HT-29 (cell line): ENCODE results near the gene HOXB3. TPM values are rescaled to one million over a fixed set of nuclear protein-coding genes. Genes with fewer than 3 reads are reported as not detected.
A peak's percentile ranks its signal among the peaks of the same experiment; 100 is the strongest.
"Not testable (repeated sequence)": the region's sequence is repeated elsewhere in the genome, so short reads cannot be mapped to it uniquely, and the experiment has no call there.

ENCODE experiments used
- DNase-seq: peaks from one replicate; pipeline ENCODE4 v3.0.0-alpha.2; 2015; ENCODE audit warnings: low spot score
- total RNA-seq: library from RNA; depleted of rRNA; stranded (reverse); fragments of >200 nt; shearing (Covaris generic); gene quantifications from 2 replicates; pipeline ENCODE4 v1.2.3, GENCODE V29; 2014

The HOXB3 gene
- total RNA-seq, 1 experiment from 2014 or later: 99.5 TPM

DNA sequence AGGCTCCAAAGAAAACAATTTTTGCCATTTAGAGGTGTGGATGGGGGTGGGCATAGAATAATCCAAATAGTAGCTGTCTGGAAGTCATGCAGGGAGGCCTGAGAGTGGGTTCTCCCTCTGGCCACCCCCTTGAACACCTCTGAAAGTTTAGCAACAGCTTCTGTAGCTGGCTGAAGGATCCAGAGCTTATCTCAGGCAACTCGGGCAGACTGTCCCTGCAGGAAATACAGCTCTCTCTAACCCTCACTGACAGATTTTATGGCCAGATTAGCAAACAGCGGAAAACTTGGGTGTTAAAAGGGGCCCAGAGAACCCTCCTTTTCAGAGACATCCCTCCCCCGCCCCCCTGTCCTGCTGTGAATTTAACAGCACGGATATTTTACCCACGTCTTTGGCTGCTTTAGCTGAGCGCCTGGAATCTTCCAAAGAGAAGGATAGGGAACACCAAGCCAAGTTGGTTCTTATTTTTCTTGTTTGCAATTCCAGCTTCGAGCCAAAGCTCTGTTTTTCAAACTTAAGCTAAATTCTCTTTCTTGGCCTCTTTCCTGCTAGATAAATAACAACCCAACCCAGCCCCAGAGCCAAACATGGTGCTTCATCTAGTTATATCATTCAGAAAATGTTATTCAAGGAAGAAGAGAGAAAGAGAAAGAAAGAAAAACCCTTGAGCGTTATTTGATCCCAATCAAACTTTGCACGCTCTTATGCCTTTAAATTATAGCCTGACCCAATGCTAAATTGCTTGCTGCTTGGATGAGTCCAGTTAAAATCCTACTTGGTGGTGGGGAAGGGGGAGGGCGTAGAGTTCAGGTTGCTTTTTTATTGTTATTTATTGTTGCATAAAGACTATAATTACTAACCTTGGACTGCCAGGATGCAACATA is 42.9 kb downstream of the HOXB3 start:
- DNase-seq: no peak

DNA sequence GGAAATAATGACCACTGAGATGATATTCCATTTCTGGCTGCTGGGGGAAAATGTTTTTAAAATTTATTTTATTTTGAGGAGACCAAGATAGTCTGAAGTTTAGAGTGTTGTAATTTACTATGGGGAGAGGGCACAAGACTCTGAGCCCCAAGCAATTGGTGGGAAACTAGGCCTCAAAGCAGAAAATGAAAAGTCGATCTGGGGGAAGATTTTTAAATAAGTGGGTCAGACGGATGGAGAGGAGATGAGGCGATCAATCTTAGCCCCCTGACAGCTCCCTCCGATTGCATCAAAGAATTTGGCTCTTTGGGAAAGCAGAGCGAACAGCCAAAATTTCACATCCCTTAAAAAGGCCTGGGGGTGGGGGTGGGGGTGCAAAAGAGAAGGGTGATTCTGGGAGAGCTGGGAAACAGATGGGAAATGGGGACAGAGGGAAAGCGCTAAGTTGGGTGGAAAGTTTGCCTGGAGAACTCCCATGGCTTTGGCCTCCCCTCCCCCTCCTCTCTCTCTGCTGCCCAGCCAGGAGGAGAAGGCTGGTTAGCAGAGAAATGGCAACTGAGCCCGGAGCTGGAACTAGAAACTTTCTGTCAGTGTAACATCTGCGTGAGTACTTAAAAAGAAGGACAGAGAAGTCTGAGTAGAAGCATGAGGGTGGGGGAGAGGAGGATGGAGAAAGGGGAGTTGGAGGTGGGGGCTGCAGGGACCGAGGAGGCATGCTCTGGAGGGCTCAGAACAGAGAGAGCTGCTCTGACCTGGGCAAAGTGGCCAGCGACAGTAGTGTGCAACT is 43.7 kb downstream of the HOXB3 start:
- no peak for DNase-seq

DNA sequence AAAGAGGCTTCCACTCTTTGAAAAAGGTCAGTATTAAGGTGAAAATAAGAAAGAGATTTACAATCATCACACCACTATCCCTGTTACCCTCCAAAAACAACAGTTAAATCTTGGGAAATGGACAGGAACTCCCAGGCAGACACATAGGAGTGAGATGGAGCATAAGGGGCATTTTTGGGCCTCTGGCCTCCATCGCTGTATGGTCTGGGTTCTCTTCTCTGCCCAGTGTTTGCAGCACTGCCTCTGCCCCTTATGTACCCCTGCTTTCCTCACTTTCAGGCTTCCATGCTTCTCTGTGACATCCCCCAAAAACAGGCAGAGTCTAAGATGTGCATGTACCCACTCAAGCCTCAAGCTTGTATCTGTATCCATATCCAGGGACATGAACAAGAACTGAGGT is 44.5 kb downstream of the HOXB3 start:
- no peak for DNase-seq

DNA sequence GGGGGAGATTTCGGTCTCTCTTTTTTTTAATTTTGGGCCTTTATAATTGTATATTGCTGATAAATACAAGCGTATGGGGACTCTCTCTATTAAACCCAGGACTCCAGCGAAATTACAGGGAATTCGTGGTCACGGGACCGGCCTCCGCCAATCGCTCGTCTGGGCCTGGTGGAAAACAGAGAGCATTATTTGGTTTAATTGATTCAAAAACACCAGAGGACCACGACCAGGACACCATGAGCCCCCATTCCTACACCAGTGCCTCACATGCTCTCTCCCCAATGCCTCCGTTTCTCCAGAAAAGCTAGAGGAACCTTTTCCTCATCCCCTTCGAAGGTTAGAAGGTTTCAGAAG is 45.0 kb downstream of the HOXB3 start, which contains the start of gene HOXB2:
Gene HOXB2, minus strand, starts transcription at position 88 of the 354 bp plus-strand sequence. CDS start 198 bp downstream, outside the sequence.
- DNase-seq: no peak

DNA sequence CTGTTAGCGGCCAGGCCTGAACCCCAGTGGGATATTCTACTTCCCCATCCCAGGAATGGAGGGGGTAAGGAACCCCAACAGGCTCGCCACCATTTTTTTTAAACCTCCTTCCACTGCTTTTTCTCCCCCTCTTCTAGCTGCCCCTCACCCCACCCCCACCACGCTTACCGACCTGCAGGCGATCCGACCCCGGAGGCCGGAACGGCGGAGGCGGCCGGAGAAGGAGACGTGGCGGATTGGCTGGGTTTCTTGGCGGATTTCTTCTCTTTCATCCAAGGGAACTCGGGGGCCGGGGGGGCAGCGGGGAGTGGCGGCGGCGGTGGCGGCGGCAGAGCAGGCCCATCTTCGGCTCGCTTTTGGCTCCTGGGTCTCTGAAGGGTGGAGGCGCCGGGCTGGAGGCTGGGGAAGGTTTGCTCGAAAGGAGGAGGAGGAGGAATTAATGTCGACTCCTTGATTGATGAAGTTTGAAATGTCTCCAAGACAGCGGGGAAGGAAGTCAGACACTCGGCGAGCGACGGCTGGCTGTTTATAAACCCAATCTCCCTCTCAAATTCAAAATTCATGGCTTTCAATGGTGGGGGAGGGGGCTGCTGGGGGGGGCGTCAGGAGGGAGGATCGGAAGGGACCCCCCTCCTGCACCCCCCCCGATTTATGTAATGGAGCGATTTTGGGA is 45.6 kb downstream of the HOXB3 start:
- no peak for DNase-seq

DNA sequence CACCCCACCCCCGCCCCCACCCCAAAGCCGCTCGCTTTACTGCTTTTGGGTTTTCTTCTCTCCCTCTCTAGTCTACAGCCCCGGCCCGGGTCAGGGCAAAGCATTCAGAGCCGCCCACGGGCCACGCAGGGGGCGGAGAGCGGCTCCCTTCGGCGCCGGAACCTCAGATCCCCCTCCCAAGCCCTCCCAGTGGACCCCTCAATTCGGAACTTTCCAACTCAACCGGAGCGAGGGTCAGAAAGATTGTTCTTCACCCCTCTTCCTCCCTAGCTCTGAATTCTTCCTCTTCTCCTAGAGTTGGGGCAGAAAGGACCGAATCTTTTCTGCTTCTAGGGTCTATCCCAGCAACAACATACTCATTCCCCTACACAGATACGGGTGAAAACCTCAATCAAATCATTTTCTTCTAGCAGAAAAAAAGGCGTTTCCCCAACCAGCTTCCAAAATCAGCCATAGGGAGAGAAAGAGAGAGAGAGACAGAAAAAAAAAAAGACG is 46.1 kb downstream of the HOXB3 start:
- no peak for DNase-seq

DNA sequence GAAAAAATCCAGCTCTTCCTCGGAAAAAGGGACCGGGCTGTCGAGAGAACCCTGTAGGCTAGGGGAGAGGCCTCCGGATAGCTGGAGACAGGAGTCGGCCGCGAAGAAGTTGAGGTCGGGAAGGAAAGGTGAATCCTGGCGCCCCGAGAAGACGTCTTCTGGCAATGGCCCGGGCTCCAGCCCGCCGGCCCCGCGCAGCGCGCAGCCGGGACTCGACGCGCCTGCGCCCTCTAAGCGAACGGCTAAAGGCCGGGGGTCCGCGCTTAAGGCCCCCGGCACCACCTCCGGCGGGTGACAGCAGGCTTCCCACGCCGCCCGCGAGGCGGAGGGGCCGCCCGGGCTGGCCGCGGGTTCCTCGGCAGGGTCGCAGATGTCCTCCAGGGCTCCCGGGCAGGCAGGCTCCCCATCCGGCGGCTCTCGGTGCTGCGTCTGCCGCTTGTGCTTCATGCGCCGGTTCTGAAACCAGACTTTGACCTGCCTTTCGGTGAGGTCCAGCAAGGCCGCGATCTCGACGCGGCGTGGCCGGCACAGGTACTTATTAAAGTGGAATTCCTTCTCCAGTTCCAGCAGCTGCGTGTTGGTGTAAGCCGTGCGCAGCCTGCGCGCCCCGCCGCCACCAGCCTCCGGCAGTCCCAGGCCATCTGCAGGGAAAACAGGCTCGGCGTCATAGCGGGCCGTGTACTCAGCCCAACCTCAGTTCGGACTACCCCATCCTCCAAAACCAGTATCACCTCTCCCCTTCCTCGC is 46.8 kb downstream of the HOXB3 start:
- DNase-seq: peak; percentile 65

DNA sequence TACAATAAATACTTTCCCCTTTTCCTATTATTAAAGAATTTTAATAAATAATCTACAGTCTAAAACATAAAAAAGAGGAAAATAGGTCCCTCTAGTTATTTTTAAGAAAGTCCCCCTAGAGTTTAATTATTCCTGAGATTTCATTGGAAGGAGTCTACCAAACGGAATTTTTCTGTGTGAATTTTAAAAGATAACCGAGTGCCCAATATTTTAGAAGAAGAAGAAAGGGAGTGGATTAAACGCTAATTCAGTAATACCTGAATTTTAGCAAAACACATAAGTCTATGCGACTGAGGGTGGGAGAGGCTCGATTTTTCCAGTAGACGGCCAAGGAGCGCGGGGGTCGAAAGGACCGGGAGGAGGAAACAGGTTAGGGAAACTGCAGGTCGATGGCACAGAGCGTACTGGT is 47.3 kb downstream of the HOXB3 start:
- no peak for DNase-seq

DNA sequence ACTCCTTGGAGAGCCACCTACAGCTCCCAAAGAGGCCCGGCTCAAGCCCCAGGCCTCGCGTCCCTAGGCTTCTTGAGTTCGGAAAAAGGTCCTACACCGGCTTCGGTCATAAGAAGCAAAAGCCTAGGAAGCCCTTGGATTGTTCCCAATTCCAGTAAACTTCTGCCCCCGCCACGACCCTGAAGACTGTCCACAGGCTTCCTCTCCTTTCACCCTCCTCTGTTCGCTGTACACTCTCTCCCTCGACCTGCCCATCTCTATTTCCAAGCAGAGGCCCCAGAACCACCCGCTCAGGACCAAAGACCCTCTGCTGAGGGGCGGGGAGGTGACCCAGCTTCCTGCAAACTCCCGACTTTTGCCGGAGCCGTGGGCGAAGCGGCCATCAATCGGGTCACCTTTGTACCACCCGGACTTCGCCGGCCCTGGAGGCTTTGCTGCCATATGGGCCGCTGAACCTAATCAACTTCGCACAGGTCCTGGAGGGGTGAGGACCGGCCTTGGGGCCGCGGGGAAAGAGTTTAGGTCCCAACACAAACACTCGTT is 47.9 kb downstream of the HOXB3 start:
- DNase-seq: no peak

DNA sequence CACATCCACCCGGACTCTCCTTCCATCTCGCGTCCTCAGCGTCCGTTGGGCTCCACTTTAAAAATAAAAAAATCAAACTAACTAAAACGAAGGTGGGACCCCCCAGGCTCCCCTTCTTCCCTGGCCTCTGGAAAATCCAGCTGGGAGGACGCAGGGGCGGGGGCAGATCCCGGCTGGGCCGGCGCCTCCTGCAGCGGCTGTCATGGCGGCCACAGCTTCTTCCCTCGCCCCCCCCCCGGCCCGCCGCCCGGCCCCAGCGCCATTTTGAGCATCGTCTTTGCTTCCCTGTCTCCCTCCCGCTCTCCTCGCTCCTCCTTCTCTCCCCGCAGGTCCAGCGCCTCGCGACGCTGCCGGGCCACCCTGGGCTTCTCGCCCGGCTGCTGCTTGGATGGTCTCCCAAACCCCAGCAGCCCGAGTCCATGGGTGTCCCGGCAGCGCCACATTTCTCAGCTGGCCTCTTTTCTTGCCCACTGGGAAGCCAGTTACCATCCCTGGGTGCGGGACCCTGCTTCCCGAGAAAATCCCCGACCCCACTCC is 48.4 kb downstream of the HOXB3 start:
- DNase-seq: no peak

DNA sequence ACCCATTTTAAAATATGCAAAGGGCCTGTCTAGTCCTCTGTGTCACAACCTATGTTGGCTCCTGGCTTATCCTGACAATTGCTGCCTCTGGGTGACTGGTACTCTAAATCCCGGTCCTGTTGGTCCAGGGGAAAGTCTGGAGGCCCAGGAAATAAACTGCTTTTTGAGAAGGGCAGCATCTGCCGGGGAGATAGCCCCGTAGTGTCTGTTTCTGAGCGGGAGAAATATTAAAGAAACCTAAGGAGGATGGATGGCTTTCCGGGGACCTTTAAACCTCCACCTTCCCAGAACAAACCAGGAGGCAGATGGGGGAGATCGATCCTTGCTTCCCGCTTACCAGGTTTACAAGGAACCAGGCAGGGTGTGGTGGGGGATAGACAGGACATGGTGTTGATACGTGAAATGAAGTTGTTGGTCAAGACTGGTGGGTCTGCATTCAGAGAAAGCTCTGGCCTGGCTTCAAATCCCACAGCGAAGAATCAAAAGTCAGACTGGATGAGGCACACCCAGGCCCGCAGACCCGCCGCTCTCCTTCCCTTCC is 48.9 kb downstream of the HOXB3 start:
- DNase-seq: no peak

DNA sequence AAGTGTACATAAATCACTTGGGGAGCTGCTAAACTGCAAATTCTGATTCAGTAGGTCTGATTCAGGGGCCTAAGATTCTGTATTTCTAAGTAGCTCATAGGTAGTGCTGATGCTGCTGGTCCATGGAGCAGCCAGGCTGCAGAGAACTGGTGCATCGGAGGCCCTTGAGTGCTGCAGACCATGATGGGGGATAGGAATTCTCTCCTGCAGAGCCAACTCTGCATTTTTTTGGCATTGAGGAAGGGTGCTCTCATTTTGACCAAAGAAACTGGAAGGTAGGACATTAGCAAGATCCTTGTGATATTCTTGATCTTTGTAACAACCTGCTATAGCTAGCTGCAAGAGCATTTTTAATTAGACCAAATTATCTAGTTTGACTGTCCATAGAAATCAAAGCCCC is 49.8 kb downstream of the HOXB3 start:
- DNase-seq: no peak

DNA sequence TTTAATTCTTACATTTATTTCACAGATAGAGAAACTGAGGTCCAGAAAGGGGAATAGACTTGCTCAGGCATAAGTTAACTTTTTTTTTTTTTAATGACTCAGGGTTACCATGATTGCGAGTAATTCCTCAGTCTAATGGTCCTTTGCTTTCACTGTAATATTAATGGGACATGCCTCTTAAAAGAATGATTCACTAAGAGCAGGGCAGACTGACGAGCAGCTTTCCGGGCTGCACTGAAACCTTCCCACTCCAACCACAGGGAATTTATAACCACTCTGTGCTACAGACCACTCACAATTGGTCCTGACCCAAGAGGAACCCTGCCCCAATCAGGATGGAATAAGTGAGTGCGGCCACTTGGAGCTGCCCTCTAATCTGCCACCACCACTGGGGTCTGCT is 50.9 kb downstream of the HOXB3 start:
- no peak for DNase-seq

DNA sequence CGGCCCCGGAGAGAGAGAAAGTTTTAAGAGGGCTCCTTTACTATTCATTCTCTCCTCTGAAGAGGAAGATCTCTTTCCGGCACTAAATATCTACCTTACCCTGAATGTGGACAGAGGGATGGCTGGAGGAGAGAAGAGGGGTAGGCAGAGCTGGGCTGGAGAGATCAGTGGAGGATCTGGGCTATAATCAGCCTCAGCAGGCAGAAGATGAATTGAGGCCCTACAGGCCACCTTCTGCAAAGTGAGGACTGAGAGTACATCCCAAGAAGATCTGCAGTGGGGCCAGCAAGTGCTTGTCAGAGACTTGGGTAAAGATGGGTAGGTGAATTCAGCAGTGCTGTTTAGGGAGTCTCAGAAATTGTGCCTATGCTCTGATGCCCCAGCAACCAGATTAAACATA is 52.7 kb downstream of the HOXB3 start:
- DNase-seq: no peak

DNA sequence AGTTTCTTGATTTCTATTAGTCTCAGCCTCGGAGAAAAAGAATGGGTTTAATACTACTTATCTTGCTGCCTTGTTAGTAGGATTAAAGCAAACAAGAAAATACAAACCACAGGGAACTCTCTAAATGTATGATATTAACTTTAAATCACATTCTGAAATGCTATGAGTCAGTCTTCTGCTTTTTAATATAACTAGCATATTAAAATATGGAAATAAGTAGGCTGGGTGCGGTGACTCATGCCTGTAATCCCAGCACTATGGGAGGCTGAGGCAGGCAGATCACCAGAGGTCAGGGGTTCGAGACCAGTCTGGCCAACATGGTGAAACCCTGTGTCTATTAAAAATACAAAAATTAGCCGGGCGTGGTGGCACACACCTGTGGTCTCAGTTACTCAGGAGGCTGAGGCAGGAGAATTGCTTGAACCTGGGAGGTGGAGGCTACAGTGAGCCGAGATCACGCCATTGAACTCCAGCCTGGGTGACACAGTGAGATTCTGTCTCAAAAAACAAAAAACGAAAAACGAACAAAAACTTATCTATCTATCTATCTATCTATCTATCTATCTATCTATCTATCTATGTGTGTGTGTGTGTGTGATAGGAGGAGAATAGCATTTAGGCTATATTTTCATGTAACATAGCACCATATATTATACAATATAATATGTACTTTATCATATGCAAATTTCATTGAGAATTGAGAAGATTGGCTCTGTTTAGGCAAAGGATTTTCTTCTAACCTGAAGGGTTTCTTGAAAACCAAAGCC is 54.1 kb downstream of the HOXB3 start:
- not testable (repeated sequence) for DNase-seq

DNA sequence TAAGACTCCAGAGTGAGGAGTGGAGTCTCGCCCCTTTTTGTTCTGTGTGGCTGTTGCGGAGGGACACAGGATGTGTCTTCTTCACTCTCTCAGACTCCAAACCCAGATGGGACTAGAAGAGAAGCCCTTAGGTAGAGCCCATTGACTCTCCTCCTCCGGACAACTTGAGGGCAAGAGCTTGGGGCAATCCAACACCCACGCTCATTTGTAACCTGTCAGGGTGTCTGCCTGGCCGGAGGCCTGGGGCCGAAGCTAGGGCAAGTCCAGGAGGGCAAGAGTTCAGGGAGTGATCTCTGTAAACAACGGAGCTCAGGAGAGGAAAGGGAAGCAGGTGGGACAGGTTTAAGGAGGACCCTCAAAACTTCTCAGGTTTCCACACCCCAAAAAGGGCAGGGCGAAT is 57.8 kb downstream of the HOXB3 start:
- DNase-seq: no peak

DNA sequence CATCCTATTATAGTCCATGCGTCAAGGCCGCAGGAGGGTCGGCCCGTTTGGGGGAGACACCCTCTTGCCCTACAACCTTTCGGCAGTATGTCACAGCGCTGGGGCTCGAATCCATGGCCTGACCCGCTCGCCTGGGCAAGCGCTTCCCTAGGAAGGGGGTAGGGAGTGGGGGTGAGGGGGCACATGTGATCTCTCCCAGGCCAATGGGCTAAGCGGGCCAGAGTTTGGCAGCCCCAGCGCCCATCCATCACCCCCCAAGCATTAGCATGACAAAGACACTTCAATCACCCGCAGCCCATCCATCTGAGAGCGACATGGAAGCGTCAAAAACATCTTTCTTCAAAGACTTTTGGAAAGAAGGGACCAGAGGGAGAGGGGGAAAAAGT is 59.2 kb downstream of the HOXB3 start, which contains the start of gene HOXB1:
Gene HOXB1, minus strand, starts transcription at position 125 of the 386 bp plus-strand sequence. Its CDS starts 107 bp downstream, at position 18.
- DNase-seq: no peak

DNA sequence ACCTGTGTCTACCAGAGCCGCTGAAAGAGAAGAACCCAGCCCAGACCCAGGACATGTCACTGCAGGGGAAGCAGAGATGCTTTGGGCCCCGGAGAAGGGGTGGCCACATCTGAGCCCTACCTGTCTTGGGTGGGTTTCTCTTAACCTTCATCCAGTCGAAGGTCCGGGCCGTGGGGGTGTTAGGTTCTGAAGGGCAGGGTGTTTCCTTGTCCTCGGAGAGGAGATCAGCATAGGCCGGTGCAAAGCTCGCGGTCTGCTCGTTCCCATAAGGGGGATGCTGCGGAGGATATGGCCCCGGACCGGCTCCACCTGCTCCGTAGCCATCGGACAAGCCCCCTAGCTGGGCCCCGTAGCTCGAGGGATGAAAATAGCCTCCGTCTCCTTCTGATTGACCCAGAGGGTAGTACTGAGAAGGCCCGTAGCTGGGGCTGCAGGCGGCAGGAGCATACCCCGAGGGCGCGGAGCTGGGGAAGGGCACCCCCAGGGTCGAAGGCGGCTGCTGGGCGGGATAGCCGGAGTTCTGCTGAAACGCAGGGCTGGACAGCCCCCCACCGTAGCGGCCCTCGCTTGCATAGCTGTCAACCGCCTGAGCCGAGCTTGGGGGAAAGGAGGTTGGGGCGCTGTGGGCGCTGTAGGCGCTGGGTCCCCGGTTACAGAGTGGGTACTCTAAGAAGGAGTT is 59.7 kb downstream of the HOXB3 start:
- DNase-seq: no peak

DNA sequence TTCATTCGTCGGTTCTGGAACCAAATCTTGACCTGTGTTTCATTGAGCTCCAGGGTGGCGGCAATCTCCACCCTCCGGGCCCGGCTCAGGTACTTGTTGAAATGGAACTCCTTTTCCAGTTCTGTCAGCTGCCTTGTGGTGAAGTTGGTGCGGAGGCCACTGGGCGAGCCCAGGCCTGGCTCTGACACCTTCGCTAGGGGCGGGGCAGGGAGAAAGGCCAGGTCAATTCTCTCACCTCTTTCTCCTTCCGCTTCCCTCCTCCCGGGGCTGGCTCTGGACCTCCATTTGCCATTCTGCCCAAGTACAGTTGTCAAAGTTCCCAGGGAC is 60.4 kb downstream of the HOXB3 start:
- no peak for DNase-seq
